ENCODE measurements around the gene FNDC3B. TPM values are rescaled to one million over a fixed set of nuclear protein-coding genes. Genes with fewer than 3 reads are reported as not detected.
A peak's percentile ranks its signal among the peaks of the same experiment; 100 is the strongest.

Gene FNDC3B
- total RNA-seq, 1 donor from 2014 or later, result 14.7 TPM

- no peak for DNase-seq (ENCODE audit: low spot score in 2 of 2)
- FAIRE-seq, result no peak
These were observed 160.5 kb downstream of the FNDC3B start for GRCh38 chr3:172199850-172200369.

- DNase-seq (ENCODE audit: low spot score in 2 of 2) (no peak), FAIRE-seq (no peak)
These were observed 161.9 kb downstream of the FNDC3B start for GRCh38 chr3:172201136-172201869.

- no peak for DNase-seq (ENCODE audit: low spot score in 2 of 2)
- no peak for FAIRE-seq
These were observed 162.5 kb downstream of the FNDC3B start for GRCh38 chr3:172201870-172202236.

- no peak for DNase-seq (ENCODE audit: low spot score in 2 of 2)
- no peak for FAIRE-seq
These were observed 163.4 kb downstream of the FNDC3B start for GRCh38 chr3:172202797-172203196.

- FAIRE-seq, result peak; percentile 72
- peak; percentile 43 to 73 for DNase-seq (ENCODE audit: low spot score in 2 of 2)
These were observed 164.3 kb downstream of the FNDC3B start for GRCh38 chr3:172203522-172204258.

GRCh38 chr3:172204716-172205115, 165.3 kb downstream of the FNDC3B start:
- DNase-seq (ENCODE audit: low spot score in 2 of 2) (no peak), FAIRE-seq (no peak)

- FAIRE-seq, result no peak
These were observed 169.4 kb downstream of the FNDC3B start for GRCh38 chr3:172208586-172209332.

GRCh38 chr3:172209333-172210321, 170.2 kb downstream of the FNDC3B start:
- FAIRE-seq, result no peak
- DNase-seq (ENCODE audit: low spot score in 2 of 2), result no peak

More at GRCh38 chr3:172208586-172209332, 169.4 kb downstream of the FNDC3B start:
- no peak for DNase-seq (ENCODE audit: low spot score in 2 of 2)

- DNase-seq (ENCODE audit: low spot score in 2 of 2) (no peak), FAIRE-seq (no peak)
These were observed 171.0 kb downstream of the FNDC3B start for GRCh38 chr3:172210355-172210754.

GRCh38 chr3:172211123-172211522, 171.7 kb downstream of the FNDC3B start:
- DNase-seq (ENCODE audit: low spot score in 2 of 2), result no peak
- FAIRE-seq, result no peak

GRCh38 chr3:172213200-172213599, 173.8 kb downstream of the FNDC3B start:
- no peak for DNase-seq (ENCODE audit: low spot score in 2 of 2)
- FAIRE-seq, result no peak

- FAIRE-seq (no peak), DNase-seq (ENCODE audit: low spot score in 2 of 2) (no peak)
These were observed 174.5 kb downstream of the FNDC3B start for GRCh38 chr3:172213904-172214303.

- no peak for DNase-seq (ENCODE audit: low spot score in 2 of 2)
- FAIRE-seq, result no peak
These were observed 176.9 kb downstream of the FNDC3B start for GRCh38 chr3:172216267-172216666.

- DNase-seq (ENCODE audit: low spot score in 2 of 2), result no peak
- no peak for FAIRE-seq
These were observed 177.5 kb downstream of the FNDC3B start for GRCh38 chr3:172216911-172217310.

GRCh38 chr3:172217877-172218276, 178.5 kb downstream of the FNDC3B start:
- FAIRE-seq (no peak), DNase-seq (ENCODE audit: low spot score in 2 of 2) (no peak)

GRCh38 chr3:172218350-172219323, 179.3 kb downstream of the FNDC3B start:
- DNase-seq (ENCODE audit: low spot score in 2 of 2) (no peak), FAIRE-seq (no peak)

- FAIRE-seq (no peak), DNase-seq (ENCODE audit: low spot score in 2 of 2) (no peak)
These were observed 180.4 kb downstream of the FNDC3B start for GRCh38 chr3:172219750-172220149.

GRCh38 chr3:172221547-172221946, 182.2 kb downstream of the FNDC3B start:
- no peak for DNase-seq (ENCODE audit: low spot score in 2 of 2)
- FAIRE-seq, result no peak

All from frontal cortex (tissue), 4 donors.